OCI-M2 (cell line): Measurements from ENCODE around the gene CD22.

Experiments
- DNase-seq: peaks from one replicate; lab custom pipeline; 2025; ENCODE audit not compliant: unreplicated experiment; lab: John Stamatoyannopoulos, UW

The CD22 gene

DNA sequence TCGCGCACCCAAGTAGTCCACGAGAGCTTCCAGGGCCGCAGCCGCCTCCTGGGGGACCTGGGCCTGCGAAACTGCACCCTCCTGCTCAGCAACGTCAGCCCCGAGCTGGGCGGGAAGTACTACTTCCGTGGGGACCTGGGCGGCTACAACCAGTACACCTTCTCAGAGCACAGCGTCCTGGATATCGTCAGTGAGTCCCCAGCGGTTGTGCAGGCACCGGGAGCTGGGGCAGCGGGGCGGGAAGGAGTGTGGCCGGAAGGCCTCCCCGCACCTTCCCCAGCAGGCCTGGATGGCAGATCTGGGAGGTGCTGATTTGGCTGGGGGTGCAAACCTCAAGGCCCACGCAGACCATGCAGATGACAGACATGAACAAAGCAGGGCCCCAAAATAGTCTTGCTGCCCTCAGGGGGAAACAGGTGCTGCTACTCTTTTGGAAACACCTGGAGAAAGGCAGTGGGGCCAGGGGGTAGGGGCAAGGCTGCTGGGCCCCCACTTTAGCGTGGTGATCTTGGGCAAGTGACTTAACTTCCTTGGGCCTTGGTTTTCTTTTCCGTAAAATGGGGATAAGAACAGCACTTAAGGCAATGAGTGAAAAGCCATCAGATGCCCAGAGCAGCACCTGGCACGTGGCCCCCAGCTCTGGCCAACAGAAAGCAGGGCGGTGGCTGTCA is 33.1 kb upstream of the CD22 start:
- no peak for DNase-seq

DNA sequence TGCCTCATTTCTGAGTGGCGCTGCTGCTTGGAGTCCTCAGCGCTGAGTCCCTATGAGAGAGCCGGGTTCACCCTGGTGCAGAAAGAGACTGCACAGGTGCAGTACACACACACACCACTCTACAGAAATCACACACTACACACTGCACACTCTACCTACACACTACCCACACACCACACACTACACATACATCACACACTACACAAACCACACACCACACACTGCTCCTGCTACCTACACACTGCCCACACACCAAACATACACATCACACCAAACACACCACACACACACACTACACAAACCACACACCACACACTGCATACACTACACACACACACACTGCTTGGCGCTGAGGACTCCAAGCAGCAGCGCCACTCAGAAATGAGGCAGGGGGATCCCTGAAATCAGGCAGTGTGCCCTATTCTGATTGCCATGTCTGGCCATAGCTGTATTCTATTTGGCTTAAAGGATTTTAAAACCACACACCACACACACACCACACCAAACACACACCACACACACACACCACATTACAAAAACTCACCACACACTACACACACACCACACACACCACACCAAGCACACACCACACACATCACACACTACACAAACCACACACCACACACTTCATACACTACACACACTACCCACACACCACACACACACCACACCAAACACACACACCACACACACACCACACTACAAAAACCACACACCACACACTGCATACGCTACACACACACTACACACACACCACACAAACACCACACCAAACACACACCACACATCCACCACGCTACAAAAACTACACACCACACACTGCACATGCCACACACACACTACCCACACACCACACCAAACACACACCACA is 32.1 kb upstream of the CD22 start:
- DNase-seq = no peak

DNA sequence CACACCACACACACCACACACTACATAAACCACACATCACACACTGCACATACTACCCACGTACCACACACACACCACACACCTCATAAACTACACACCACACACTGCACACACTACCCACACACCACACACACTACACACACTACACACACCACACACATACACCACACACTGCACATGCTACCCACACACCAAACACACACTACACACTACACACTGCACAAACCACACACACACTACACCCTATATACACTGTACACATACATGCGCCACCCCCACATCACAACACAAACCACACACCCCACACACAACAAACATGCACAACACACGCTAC is 31.5 kb upstream of the CD22 start:
- DNase-seq = no peak

DNA sequence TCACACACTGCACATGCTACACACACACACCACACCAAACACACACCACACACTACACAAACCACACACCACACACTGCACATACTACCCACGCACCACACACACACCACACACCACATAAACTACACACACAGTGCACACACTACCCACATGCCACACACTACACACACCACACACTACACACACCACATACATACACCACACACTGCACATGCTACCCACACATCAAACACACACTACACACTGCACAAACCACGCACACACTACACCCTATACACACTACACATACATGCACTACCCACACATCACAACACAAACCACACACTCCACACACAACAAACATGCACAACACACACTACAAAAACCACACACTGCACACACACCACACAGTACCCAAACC is 31.1 kb upstream of the CD22 start:
- DNase-seq = no peak

DNA sequence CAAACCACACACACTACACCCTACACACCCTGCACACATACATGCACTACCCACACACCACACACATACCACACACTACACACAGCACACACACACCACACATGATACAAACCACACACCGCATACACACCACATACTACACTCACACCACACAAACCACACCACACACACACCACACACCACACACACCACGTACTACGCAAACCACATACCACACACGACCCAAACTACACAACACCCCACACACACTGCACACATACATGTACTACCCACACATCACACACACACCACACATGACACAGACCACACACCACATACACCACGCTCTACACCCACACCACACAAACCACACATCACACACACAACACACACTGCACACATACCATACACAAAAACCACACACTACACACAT is 30.4 kb upstream of the CD22 start:
- DNase-seq = no peak

DNA sequence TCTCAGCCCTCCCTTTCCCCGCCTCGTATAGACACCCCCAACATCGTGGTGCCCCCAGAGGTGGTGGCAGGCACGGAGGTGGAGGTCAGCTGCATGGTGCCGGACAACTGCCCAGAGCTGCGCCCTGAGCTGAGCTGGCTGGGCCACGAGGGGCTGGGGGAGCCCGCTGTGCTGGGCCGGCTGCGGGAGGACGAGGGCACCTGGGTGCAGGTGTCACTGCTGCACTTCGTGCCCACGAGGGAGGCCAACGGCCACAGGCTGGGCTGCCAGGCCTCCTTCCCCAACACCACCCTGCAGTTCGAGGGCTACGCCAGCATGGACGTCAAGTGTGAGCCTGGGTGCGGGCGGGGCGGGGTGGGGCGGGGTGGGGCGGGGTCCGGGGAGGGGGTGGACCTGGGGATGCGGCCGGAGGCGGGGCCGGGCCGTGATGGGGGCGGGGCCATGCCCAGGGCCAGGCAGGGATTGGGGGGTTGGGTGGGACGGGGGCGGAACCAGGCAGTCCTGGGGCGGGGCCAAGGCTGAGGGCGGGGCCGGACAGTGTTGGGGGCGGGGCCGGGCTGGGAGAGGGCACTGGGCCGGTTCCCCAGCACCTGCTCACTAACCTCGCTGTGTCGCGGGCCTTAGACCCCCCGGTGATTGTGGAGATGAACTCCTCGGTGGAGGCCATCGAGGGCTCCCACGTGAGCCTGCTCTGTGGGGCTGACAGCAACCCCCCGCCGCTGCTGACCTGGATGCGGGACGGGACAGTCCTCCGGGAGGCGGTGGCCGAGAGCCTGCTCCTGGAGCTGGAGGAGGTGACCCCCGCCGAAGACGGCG is 29.3 kb upstream of the CD22 start:
- DNase-seq = no peak

DNA sequence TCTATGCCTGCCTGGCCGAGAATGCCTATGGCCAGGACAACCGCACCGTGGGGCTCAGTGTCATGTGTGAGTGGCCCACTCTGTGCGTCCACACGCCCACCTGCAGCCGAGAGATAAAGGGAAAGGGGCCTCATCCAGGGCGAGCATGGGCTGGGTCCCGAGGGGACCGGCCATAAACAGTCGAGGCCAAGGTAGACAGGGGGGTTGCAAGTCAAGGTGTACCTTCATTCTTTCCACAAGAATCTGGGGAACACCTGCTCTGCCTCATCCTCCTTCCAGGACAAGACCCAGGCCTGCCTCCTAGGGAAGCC is 28.7 kb upstream of the CD22 start:
- DNase-seq = no peak

DNA sequence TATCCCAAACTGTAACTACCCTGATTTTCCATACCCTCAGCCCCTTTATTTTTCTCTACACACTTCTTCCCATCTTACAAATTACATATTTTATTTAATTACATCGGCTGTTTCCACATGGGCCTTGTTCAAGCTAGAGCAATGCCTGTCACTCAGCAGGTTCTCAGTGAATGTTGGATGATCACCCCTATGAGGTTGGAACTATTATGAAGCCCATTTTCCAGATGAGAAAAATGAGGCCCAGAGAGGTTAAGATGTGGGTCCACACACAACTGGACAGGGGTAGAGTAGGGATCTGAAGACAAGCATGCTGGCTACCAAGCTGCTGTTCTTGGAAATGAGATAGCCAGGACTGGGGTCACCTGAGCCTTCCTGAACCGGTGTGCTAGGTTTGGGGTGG is 27.0 kb upstream of the CD22 start:
- DNase-seq = no peak

DNA sequence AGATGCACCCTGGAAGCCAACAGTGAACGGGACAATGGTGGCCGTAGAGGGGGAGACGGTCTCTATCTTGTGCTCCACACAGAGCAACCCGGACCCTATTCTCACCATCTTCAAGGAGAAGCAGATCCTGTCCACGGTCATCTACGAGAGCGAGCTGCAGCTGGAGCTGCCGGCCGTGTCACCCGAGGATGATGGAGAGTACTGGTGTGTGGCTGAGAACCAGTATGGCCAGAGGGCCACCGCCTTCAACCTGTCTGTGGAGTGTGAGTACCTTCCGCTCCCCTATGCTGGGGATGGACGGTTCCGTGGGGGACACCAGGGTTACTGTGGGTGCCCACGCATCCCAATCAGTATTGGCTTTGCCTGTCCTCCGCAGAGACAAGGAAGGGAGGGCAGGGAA is 26.5 kb upstream of the CD22 start:
- DNase-seq = no peak

DNA sequence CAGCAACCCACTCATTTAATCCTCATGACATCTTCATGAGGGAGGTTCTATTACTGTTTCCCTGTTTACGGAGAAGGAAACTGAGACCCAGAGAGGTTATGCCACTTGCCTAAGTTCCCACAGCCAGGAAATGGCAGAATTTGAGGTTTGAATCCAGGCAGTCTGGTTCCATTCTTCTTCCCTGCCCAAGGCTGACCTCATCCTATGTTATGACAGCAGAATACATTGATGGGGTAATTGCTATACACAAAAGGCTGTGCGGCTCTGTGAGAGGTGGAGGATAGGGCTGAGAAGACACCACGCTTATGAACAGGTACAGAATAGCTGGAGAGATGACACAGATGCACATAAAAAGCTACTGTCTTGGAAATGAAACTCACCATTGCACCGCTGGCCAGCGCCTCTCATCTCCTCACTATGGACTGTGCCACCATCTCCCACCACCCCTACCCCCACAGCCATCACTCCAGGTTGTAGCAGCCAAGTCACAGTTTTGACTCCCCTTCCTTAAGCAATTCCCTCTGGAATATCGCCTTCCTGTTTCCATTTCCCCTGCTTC is 25.6 kb upstream of the CD22 start:
- no peak for DNase-seq

DNA sequence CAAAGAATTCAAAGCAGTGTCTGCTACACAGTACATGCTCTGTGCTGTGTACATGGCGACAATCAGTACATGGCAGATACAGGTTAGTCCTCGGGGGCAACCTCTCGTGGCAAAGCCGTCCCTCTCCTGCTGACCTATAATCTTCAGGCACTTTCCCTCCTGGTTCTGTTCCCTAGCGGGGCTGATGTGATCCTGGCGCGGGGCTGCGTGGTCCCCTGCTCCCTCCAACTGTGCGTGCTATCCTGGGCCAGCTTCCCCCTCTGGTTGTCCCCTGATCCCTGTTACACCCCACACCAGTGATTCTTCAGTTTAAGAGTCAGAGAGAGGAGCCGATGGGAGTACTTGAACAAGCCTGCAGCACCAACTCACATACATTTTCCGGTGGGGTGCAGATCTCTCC is 25.0 kb upstream of the CD22 start:
- no peak for DNase-seq

DNA sequence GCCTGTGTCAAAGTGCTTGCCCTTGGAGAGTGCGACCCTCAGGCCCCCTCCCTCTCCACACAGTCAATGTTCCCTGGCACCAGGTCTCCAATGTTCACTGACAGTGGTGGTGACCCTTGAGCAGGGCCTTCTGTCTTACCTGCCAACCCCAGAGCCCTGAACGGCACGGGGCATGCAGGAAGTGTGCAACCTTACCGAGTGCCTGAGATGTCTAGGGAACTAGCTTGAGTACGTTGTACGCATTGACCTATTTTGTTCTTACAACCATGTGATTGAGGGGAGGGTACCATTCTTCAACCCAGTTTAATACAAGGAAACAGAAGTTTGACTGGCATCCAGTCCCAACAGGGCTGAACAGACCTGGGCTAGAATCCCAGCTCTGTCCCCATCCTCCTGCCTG is 23.8 kb upstream of the CD22 start:
- no peak for DNase-seq

DNA sequence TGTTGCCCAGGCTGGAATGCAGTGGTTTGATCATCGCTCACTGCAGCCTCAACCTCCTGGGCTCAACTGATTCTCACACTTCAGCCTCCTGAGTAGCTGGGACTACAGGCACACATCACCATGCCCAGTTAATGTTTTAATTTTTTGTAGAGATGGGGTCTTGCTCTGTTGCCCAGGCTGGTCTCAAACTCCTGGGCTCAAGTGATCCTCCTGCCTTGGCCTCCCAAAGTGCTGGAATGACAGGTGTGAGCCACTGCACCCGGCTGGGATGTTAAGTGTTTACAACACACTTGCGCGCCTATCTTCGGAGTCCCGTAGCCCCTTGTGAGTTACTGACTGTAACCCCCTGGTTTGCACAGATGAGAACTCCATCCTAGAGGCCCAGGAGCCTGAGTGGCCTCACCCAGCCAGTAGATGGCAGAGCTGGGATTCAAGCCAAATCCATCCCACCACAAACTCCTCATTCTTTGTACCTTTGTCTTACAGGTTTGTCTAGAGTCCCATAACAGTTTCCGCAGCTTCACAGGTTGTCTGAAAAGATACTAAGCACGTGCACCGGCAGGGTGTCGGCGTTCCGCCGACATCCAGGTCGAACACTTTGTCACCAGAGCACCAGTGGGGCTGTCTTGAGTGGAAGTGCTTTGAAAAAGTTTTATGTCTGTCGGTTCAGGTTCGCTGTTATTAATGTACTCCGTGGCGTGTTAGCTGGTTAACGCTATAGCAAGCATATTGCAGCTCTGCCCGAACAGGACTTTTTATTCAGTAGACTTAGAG is 22.3 kb upstream of the CD22 start:
- no peak for DNase-seq

DNA sequence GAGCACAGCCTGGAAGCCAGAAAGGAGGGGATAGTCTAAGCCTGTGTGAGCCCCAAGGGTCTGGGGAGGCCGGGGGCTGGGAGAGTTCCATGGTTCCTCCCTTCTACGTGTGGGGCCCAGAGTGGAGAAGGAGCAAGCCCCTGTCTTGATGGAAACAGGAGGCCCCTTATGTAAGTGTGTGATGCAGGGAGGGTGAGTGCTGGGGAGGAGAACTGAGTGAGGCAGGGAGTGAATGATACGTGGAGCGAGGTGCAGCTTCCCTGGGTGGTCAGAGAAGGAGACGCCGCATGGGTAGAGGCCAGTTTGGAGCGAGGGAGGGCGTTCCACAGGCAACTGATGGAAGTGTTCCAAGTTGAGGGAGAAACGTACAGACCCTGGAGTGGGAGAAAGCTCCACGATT is 21.1 kb upstream of the CD22 start:
- DNase-seq = no peak

DNA sequence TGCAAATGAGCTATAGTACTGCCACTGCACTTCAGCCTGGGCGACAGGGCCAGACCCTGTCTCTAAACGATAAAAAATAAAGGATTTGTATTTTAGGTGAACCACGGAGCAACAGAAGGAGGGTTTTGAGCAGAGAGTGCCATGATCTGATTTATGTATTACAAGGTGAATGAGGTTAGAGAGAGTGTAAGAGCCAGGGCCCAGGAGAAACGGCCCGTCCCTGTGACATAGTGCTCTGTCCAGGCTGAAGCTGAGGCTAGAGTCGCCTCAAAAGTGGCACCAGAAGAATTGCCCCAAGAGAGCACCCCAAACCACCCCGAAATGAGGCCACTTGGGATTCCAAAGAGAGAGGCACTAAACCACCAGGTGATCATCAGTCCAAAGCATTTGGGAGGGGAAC is 20.1 kb upstream of the CD22 start:
- DNase-seq = no peak

DNA sequence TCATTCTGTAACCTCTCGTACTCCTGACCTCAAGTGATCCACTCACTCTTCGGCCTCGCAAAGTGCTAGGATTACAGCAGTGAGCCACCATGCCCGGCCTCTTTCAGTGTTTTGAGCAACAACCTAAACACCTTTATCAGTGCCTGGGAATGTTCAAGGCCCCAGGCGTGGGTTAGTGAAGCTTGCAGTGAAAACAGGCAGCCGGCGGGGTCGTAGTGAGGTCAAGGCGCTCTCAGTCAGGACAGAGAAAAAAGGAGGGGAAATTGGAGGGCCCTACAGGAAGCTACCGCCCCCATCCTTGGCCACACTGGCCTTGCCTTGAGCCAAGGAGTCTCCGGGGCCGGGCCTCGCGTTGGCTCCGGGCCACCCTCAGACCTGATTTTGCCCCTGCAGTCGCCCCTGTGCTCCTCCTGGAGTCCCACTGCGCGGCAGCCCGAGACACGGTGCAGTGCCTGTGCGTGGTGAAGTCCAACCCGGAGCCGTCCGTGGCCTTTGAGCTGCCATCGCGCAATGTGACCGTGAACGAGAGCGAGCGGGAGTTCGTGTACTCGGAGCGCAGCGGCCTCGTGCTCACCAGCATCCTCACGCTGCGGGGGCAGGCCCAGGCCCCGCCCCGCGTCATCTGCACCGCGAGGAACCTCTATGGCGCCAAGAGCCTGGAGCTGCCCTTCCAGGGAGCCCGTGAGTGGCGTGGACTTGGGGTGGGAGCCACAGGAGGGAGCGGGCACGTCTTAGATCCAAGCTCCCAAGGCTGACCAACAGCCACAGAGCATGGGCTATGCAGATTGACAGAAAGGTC is 19.3 kb upstream of the CD22 start:
- no peak for DNase-seq

DNA sequence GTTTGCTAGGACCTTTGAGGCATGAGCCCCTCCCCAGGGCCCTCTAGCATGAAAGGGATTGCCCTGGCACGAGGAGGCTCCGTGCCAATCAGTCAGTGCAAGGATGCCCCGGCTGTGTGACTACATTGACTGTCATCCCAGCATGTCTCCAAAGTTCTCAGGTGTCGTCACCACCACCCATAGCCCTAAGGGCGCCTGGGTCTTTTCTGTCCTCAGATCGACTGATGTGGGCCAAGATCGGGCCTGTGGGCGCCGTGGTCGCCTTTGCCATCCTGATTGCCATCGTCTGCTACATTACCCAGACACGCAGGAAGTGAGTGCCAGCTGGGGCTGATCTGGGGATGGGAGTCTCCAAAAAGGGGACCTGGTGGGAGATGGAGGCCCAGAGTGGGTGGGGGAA is 18.7 kb upstream of the CD22 start:
- no peak for DNase-seq

DNA sequence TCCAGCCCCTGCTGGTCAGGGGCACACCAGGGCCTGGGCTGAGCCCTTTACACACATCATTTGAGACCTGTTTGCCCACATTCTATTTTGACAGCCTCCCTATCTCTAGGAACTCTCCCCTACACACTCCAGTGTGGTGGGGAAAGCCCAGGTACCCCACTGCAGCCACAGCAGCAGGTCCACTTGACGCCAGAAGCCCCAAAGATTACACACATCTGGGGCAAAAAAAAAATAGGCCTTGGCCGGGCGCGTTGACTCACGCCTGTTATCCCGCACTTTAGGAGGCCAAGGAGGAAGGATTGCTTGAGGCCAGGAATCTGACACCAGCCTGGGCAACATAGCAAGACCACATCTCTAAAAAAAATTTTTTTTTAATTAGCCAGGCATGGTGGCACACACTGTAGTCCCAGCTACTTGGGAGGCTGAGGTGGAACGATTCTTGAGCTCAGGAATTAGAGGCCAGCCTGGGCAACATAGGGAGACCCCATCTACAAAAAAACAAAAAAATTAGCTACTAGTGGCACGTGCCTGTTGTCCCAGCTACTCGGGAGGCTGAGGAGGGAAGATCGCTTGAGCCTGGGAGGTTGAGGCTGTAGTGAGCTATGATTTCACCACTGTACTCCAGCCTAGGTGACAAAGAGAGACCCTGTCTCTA is 18.0 kb upstream of the CD22 start:
- no peak for DNase-seq

DNA sequence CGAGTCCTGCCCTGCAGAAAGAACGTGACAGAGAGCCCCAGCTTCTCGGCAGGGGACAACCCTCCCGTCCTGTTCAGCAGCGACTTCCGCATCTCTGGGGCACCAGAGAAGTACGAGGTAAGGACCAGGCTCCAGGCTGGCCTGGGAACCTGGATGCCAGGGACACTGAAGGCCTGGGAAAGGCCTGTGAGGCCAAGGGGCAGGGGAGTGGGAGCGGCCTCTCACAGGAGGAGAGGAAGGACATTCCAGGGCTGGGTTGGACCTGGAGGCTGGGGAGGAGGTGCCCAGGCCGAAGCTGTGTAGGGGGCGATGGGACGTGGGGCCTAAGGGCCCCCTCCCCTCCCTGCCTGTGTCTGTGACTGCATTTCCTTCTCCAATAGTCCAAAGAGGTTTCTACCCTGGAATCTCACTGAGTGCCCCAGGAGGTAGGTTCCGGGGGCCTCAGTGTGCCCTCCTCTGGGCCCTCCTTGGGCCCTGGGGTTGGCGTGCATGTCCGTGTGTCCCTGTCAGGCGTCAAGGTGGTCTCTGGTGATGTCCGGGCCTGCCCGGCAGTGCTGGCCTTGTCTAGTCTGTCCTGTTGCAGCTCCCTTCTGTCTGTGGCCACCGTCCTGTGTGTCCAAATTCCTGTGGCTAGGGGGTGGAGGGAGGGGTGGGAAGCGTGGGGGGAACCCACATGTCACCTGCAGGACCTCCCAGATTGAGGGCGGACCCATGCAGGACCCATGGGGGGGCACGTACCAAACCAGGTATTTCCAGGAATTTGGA is 16.9 kb upstream of the CD22 start:
- DNase-seq = no peak
